HFF-Myc (cell line): Measurements from ENCODE around the gene LIN28A.
"Not testable (repeated sequence)": the region's sequence is repeated elsewhere in the genome, so short reads cannot be mapped to it uniquely, and the experiment has no call there.

ENCODE experiments used
- DNase-seq: peaks from one replicate; pipeline ENCODE4 v3.0.0-alpha.2; 2011; ENCODE audit warnings: low read depth; ENCODE audit errors: extremely low read depth
- H3K4me3 ChIP-seq: replicated peaks from 2 replicates; pipeline ENCODE4 v1.5.1; 2011; ENCODE audit warnings: low read depth, mild to moderate bottlenecking, control low read depth, low read length
- TF ChIP-seq, protein P1 (sequence below): IDR thresholded peaks from 2 replicates; pipeline ENCODE4 v1.5.1; 2012; ENCODE audit warnings: mild to moderate bottlenecking, low read depth, low read length, control low read depth; ENCODE audit errors: missing control alignments

The LIN28A gene

DNA sequence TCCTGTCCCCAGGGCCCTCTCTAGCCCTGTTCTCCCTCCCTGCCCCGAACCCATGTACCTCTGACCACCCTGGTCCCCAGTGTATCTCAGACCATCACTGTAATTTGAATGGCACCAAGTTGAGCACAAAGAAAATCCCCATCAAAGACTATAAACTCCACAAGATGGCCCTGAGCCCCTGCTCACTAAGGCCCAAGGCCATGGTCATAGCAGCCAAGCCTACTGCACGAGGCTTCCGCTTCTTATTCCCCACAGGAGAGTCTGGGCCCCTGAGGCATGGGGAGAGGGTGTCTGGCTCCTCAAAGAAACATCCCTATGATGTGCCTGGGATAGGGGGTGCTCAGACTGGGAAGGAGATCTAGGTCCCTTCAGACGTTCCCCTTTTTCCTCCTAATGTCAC lies 42.6 kb upstream of the LIN28A start:
- DNase-seq, result no peak
- no peak overlapping the region for H3K4me3 ChIP-seq
- TF ChIP-seq, protein P1, sequence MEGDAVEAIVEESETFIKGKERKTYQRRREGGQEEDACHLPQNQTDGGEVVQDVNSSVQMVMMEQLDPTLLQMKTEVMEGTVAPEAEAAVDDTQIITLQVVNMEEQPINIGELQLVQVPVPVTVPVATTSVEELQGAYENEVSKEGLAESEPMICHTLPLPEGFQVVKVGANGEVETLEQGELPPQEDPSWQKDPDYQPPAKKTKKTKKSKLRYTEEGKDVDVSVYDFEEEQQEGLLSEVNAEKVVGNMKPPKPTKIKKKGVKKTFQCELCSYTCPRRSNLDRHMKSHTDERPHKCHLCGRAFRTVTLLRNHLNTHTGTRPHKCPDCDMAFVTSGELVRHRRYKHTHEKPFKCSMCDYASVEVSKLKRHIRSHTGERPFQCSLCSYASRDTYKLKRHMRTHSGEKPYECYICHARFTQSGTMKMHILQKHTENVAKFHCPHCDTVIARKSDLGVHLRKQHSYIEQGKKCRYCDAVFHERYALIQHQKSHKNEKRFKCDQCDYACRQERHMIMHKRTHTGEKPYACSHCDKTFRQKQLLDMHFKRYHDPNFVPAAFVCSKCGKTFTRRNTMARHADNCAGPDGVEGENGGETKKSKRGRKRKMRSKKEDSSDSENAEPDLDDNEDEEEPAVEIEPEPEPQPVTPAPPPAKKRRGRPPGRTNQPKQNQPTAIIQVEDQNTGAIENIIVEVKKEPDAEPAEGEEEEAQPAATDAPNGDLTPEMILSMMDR, result no peak

DNA sequence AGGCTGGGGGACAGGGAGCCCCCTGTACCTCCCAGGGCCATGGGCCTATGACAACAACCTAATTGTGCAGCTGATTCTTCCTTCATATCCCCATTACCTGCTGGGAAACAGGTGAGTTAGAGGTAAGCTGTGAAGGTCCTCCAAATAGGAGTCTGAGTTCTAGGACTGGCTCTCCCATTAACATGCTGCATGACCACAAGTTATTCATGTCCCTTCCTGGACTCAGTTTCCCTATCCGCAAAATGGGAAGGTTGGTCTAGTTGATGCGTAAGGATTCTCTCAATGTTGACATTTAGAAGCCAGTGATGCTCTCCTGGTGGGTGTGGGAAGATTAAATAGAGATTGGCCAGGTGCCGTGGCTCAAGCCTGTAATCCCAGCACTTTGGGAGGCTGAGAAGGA lies 42.1 kb upstream of the LIN28A start:
- no peak overlapping the region for H3K4me3 ChIP-seq
- TF ChIP-seq, protein P1, result no peak
- no peak for DNase-seq

DNA sequence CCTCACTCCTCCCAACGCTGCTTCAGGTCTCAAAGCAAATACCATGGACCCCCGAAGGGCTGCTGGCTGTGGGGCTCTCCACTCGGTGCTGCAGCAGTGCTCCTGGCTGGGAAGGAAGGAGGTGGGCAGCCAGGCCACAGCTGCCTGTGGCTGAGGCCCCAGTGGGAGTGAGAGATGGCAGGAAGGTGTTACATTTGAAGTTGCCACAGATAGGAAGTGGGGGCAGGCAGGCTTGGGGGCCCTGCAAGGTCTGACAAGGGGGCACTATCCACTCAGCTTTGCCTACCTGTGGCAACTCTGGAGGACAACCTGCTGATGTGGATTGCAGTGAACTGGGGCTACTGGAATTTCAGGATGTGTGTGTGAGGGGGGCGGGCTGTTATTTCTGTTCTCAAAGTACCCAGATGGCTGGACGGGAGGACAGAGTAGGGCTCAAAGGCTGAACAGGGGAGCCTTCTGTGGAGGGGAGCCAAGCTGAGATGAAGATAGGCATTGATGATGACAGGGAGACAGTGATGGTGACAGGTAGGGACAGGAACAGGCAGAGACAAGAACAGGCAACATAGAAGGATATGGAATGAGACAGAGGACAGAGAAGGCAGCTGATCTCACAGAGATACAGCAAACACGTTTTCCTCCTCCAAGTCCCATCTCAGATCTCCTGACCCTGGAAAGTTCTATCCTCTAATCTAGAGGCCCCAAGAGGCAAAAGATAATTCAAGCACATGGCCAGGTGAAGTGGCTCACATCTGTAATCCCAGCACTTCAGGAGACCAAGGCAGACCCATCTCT lies 39.8 kb upstream of the LIN28A start:
- no peak for DNase-seq
- TF ChIP-seq, protein P1, result no peak
- no peak overlapping the region for H3K4me3 ChIP-seq

DNA sequence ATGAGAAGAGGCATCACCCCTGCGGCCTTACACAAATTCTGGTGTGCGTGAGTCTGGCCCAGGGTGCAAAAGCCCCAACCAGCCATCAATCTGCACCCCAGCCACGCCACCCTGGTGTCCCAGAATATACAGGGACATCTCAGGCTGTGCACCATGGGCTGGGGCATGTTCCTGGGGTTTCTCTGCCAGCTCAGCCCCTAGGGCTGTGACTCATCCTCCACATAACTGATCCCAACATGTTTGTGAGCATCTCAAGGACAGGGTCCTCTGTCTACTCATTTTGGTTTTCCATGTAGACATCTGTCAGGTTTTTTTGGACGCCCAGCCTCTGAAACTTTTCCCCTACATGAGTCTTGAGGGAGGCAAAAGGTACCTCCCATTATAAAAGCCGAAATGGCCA lies 38.6 kb upstream of the LIN28A start:
- TF ChIP-seq, protein P1, result no peak
- DNase-seq, result no peak
- H3K4me3 ChIP-seq, result no peak overlapping the region

DNA sequence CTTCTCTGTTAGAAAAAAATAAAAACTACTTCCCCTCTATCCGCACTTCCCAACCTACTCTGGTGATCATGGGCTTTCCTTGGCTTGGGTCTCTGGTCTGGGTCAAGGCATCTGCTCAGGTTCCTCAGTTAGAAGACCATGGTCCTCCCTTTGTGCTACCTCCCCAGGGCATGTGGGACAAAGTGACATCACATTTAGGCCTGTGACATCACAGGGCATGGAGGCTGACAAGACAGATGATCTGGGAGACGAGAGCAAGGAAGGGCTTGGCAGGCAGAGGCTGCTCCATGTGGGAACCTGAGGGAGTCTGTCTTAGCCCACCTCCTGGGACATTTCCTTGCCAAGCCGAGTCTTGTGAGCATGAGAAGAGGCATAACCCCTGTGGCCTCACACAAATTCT lies 38.0 kb upstream of the LIN28A start, which contains the start of gene ZNF683:
Gene ZNF683 (minus strand): TSS at position 140 of the 400 bp plus-strand sequence. CDS start 4,179 bp downstream, outside the sequence.
- not testable (repeated sequence) for DNase-seq, H3K4me3 ChIP-seq

DNA sequence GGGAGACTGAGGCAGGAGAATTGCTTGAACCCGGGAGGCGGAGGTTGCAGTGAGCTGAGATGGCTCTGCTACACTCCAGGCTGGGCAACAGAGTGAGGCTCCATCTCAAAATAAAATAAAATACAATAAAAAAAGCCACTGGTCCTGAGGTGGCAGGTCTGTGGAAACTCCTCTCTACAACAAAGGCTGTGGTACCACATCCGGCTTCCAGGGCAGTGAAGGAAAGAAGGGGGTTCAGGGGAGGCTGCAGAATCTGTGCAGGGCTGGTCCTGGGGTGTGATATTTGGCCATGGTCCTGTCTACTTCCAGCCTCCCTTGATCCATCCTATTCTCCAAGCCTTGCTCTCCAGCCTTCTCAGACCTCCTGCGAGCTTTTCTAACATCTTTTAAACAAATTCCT lies 37.3 kb upstream of the LIN28A start:
- DNase-seq, result no peak
- TF ChIP-seq, protein P1, result no peak
- no peak overlapping the region for H3K4me3 ChIP-seq

DNA sequence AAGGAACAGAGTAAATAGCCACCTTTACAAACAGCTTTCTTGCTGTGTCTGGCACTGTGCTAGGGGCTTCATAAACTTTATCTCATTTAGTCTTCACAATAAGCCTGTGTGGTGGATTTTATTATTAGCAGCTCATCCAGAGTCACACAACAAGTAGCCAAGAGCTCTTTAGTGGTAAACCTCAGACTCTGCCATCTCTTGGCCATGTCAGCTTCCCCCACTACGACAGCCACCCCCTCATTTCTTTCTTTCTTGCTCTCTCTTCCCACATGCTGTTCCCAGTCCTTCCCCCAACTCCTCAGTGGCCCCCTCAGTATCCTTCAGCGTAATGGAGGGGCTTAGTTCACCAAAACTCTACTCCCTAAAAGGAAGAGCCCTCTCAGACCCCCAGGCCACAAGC lies 36.8 kb upstream of the LIN28A start:
- no peak for DNase-seq
- TF ChIP-seq, protein P1, result no peak
- H3K4me3 ChIP-seq, result no peak overlapping the region

DNA sequence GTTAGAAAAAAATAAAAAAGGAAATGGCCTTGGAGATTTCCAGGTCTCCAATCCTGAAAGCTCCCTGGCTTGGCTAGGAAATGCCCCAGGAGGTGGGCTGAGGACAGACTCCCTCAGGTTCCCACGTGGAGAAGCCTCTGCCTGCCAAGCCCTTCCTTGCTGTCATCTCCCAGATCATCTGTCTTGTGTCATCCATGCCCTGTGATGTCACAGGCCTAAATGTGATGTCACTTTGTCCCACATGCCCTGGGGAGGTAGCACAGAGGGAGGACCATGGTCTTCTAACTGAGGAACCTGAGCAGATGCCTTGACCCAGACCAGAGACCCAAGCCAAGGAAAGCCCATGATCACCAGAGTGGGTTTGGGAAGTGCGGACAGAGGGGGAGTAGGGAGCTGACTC lies 36.3 kb upstream of the LIN28A start:
- DNase-seq, H3K4me3 ChIP-seq: not testable (repeated sequence)
